K562 (cell line): ENCODE data around the gene PPP1R10. TPM values are rescaled to one million over a fixed set of nuclear protein-coding genes. Genes with fewer than 3 reads are reported as not detected.
A peak's percentile ranks its signal among the peaks of the same experiment; 100 is the strongest.

Experiments
- microRNA counts: library from miRNA; unstranded; fragments of <30 nt; microRNA quantifications from one replicate; lab custom pipeline; 2016
- microRNA-seq: library from miRNA; unstranded; fragments of <30 nt; microRNA quantifications from one replicate; pipeline ENCODE4, GENCODE V29; 2018; ENCODE audit warnings: borderline microRNAs expressed
- polyA plus RNA-seq, 8 experiments: library from polyadenylated mRNA; depleted of rRNA in 4 of 8; stranded (reverse) in 5 of 8; unstranded in 3 of 8; fragments of >200 nt; fragmentation: Nextera tagmentation in 2 of 8; fragmentation: Illumina TruSeq in 1 of 8; extraction: Ambion mirVana in 2 of 8; extraction: Trizol in 1 of 8; gene quantifications; 2 replicates each; pipeline versions ENCODE4 v1.2.1 to v1.2.3, GENCODE V29; 2011 to 2014; ENCODE audit warnings: inconsistent platforms in 1 of 8, missing spikeins in 1 of 8
- small RNA-seq: library from RNA; depleted of rRNA; stranded (forward); fragments of <200 nt; gene quantifications from one replicate; pipeline ENCODE3, GENCODE V24; 2014
- total RNA-seq, 7 experiments: library from RNA; depleted of rRNA in 6 of 7; stranded (reverse); fragments of >200 nt in 6 of 7; fragmentation: Illumina TruSeq in 2 of 7; extraction: Trizol in 2 of 7; gene quantifications; 2 replicates each; pipeline versions ENCODE4 v1.2.1 to v1.2.3, GENCODE V29; 2011 to 2021; ENCODE audit warnings: low replicate concordance in 1 of 7

PPP1R10 gene
- total and polyA plus RNA-seq, 9 of the 15 experiments (the other 6 are each of a cell fraction or from before 2014, with no cell fraction given): 14.1 to 65.5 (median 32.6) TPM

MicroRNAs within 50 kb of the gene (microRNA counts, 767-probe panel; counts per million panel counts)
- microRNA hsa-miR-877-5p (lab: Ali Mortazavi, UCI): not detected

Small RNA genes lying within 50 kb of the gene (microRNA-seq; reads per million reads assigned to microRNA genes)
- gene MIR877: 35.3 reads per million, percentile 72 among the genes with 10 or more reads in this experiment

Small RNA genes lying within 50 kb of the gene (small RNA-seq; reads per million reads assigned to genes)
- gene MIR877: 12.0 reads per million, percentile 96 among the genes with 10 or more reads in this experiment

Other genes starting within 250 kb of the PPP1R10 start
Only the 7 nearest of the 14 such genes appear.
- gene GNL1, start 60.8 kb downstream of the PPP1R10 start, total RNA-seq (2014; rRNA removed): 51.6 and 92.3 TPM in 2 replicates
- gene GNL1, start 60.8 kb downstream of the PPP1R10 start, total RNA-seq (2014; rRNA removed; fragmentation: Illumina TruSeq; extraction: Trizol): 53.9 and 57.0 TPM in 2 replicates
- gene GNL1, start 60.8 kb downstream of the PPP1R10 start, total RNA-seq (2015; rRNA removed; fragmentation: Illumina TruSeq; extraction: Trizol): 53.1 and 58.0 TPM in 2 replicates
- gene GNL1, start 60.8 kb downstream of the PPP1R10 start, total RNA-seq (2021): 96.7 and 112 TPM in 2 replicates
- gene GNL1, start 60.8 kb downstream of the PPP1R10 start, polyA plus RNA-seq (2011; rRNA removed): 59.6 and 77.7 TPM in 2 replicates
- gene GNL1, start 60.8 kb downstream of the PPP1R10 start, polyA plus RNA-seq (2014; fragmentation: Illumina TruSeq; extraction: Trizol): 70.6 and 95.1 TPM in 2 replicates
- gene GNL1, start 60.8 kb downstream of the PPP1R10 start, polyA plus RNA-seq (2014; fragmentation: Nextera tagmentation; extraction: Ambion mirVana): 1 to 10 TPM in 1 of 2 experiments, under 1 TPM in 1; 0.73 to 1.3 TPM
- 59.5 and 72.0 TPM in 2 replicates for gene GNL1, start 60.8 kb downstream of the PPP1R10 start, polyA plus RNA-seq (2014; rRNA removed)
- gene PRR3, start 59.9 kb downstream of the PPP1R10 start, total RNA-seq (2014; rRNA removed): 25.3 and 27.7 TPM in 2 replicates
- 22.5 and 23.5 TPM in 2 replicates for gene PRR3, start 59.9 kb downstream of the PPP1R10 start, total RNA-seq (2014; rRNA removed; fragmentation: Illumina TruSeq; extraction: Trizol)
- 31.9 and 33.6 TPM in 2 replicates for gene PRR3, start 59.9 kb downstream of the PPP1R10 start, total RNA-seq (2015; rRNA removed; fragmentation: Illumina TruSeq; extraction: Trizol)
- 28.8 and 31.4 TPM in 2 replicates for gene PRR3, start 59.9 kb downstream of the PPP1R10 start, total RNA-seq (2021)
- 38.6 and 44.3 TPM in 2 replicates for gene PRR3, start 59.9 kb downstream of the PPP1R10 start, polyA plus RNA-seq (2011; rRNA removed)
- gene PRR3, start 59.9 kb downstream of the PPP1R10 start, polyA plus RNA-seq (2014; fragmentation: Illumina TruSeq; extraction: Trizol): 52.2 and 59.6 TPM in 2 replicates
- gene PRR3, start 59.9 kb downstream of the PPP1R10 start, polyA plus RNA-seq (2014; fragmentation: Nextera tagmentation; extraction: Ambion mirVana): 10 to 100 TPM; 23.9 to 26.6 TPM
- gene PRR3, start 59.9 kb downstream of the PPP1R10 start, polyA plus RNA-seq (2014; rRNA removed): 34.6 and 38.0 TPM in 2 replicates
- gene ABCF1, start 45.8 kb downstream of the PPP1R10 start, total RNA-seq (2014; rRNA removed): 149 and 166 TPM in 2 replicates
- gene ABCF1, start 45.8 kb downstream of the PPP1R10 start, total RNA-seq (2014; rRNA removed; fragmentation: Illumina TruSeq; extraction: Trizol): 102 and 114 TPM in 2 replicates
- 137 and 138 TPM in 2 replicates for gene ABCF1, start 45.8 kb downstream of the PPP1R10 start, total RNA-seq (2015; rRNA removed; fragmentation: Illumina TruSeq; extraction: Trizol)
- gene ABCF1, start 45.8 kb downstream of the PPP1R10 start, total RNA-seq (2021): 120 and 138 TPM in 2 replicates
- gene ABCF1, start 45.8 kb downstream of the PPP1R10 start, polyA plus RNA-seq (2011; rRNA removed): 47.4 and 53.0 TPM in 2 replicates
- gene ABCF1, start 45.8 kb downstream of the PPP1R10 start, polyA plus RNA-seq (2014; fragmentation: Illumina TruSeq; extraction: Trizol): 193 and 194 TPM in 2 replicates
- gene ABCF1, start 45.8 kb downstream of the PPP1R10 start, polyA plus RNA-seq (2014; fragmentation: Nextera tagmentation; extraction: Ambion mirVana): 10 to 100 TPM; 41.6 to 43.5 TPM
- gene ABCF1, start 45.8 kb downstream of the PPP1R10 start, polyA plus RNA-seq (2014; rRNA removed): 91.6 and 95.4 TPM in 2 replicates
- 134 and 143 TPM in 2 replicates for gene MRPS18B, start 597 bp upstream of the PPP1R10 start, total RNA-seq (2014; rRNA removed)
- 159 TPM in 2 replicates for gene MRPS18B, start 597 bp upstream of the PPP1R10 start, total RNA-seq (2014; rRNA removed; fragmentation: Illumina TruSeq; extraction: Trizol)
- gene MRPS18B, start 597 bp upstream of the PPP1R10 start, total RNA-seq (2015; rRNA removed; fragmentation: Illumina TruSeq; extraction: Trizol): 144 and 146 TPM in 2 replicates
- 125 and 132 TPM in 2 replicates for gene MRPS18B, start 597 bp upstream of the PPP1R10 start, total RNA-seq (2021)
- gene MRPS18B, start 597 bp upstream of the PPP1R10 start, polyA plus RNA-seq (2011; rRNA removed): 177 and 178 TPM in 2 replicates
- 285 and 292 TPM in 2 replicates for gene MRPS18B, start 597 bp upstream of the PPP1R10 start, polyA plus RNA-seq (2014; fragmentation: Illumina TruSeq; extraction: Trizol)
- 100 to 1,000 TPM; 331 to 383 TPM for gene MRPS18B, start 597 bp upstream of the PPP1R10 start, polyA plus RNA-seq (2014; fragmentation: Nextera tagmentation; extraction: Ambion mirVana)
- 180 and 270 TPM in 2 replicates for gene MRPS18B, start 597 bp upstream of the PPP1R10 start, polyA plus RNA-seq (2014; rRNA removed)
- gene ATAT1, start 9.6 kb upstream of the PPP1R10 start, total RNA-seq (2014; rRNA removed): 1.00 and 2.9 TPM in 2 replicates
- 1.5 and 1.7 TPM in 2 replicates for gene ATAT1, start 9.6 kb upstream of the PPP1R10 start, total RNA-seq (2014; rRNA removed; fragmentation: Illumina TruSeq; extraction: Trizol)
- gene ATAT1, start 9.6 kb upstream of the PPP1R10 start, total RNA-seq (2015; rRNA removed; fragmentation: Illumina TruSeq; extraction: Trizol): 1.6 and 1.7 TPM in 2 replicates
- 3.7 and 4.1 TPM in 2 replicates for gene ATAT1, start 9.6 kb upstream of the PPP1R10 start, total RNA-seq (2021)
- 4.2 and 7.4 TPM in 2 replicates for gene ATAT1, start 9.6 kb upstream of the PPP1R10 start, polyA plus RNA-seq (2011; rRNA removed)
- 4.3 and 5.8 TPM in 2 replicates for gene ATAT1, start 9.6 kb upstream of the PPP1R10 start, polyA plus RNA-seq (2014; fragmentation: Illumina TruSeq; extraction: Trizol)
- under 1 TPM; 0.65 to 0.71 TPM for gene ATAT1, start 9.6 kb upstream of the PPP1R10 start, polyA plus RNA-seq (2014; fragmentation: Nextera tagmentation; extraction: Ambion mirVana)
- gene ATAT1, start 9.6 kb upstream of the PPP1R10 start, polyA plus RNA-seq (2014; rRNA removed): 4.9 and 5.1 TPM in 2 replicates
- gene C6orf136, start 29.9 kb upstream of the PPP1R10 start, total RNA-seq (2014; rRNA removed): 16.9 and 26.8 TPM in 2 replicates
- 14.1 and 14.5 TPM in 2 replicates for gene C6orf136, start 29.9 kb upstream of the PPP1R10 start, total RNA-seq (2014; rRNA removed; fragmentation: Illumina TruSeq; extraction: Trizol)
- gene C6orf136, start 29.9 kb upstream of the PPP1R10 start, total RNA-seq (2015; rRNA removed; fragmentation: Illumina TruSeq; extraction: Trizol): 15.6 and 19.0 TPM in 2 replicates
- 55.0 and 63.1 TPM in 2 replicates for gene C6orf136, start 29.9 kb upstream of the PPP1R10 start, total RNA-seq (2021)
- gene C6orf136, start 29.9 kb upstream of the PPP1R10 start, polyA plus RNA-seq (2011; rRNA removed): 16.2 and 35.4 TPM in 2 replicates
- 50.3 and 54.6 TPM in 2 replicates for gene C6orf136, start 29.9 kb upstream of the PPP1R10 start, polyA plus RNA-seq (2014; fragmentation: Illumina TruSeq; extraction: Trizol)
- gene C6orf136, start 29.9 kb upstream of the PPP1R10 start, polyA plus RNA-seq (2014; fragmentation: Nextera tagmentation; extraction: Ambion mirVana): 10 to 100 TPM; 18.4 to 18.5 TPM
- 34.7 and 43.6 TPM in 2 replicates for gene C6orf136, start 29.9 kb upstream of the PPP1R10 start, polyA plus RNA-seq (2014; rRNA removed)
- gene DHX16, start 55.8 kb upstream of the PPP1R10 start, total RNA-seq (2014; rRNA removed): 57.7 and 62.8 TPM in 2 replicates
- 45.2 and 45.3 TPM in 2 replicates for gene DHX16, start 55.8 kb upstream of the PPP1R10 start, total RNA-seq (2014; rRNA removed; fragmentation: Illumina TruSeq; extraction: Trizol)
- 60.2 and 65.1 TPM in 2 replicates for gene DHX16, start 55.8 kb upstream of the PPP1R10 start, total RNA-seq (2015; rRNA removed; fragmentation: Illumina TruSeq; extraction: Trizol)
- gene DHX16, start 55.8 kb upstream of the PPP1R10 start, total RNA-seq (2021): 42.7 and 47.5 TPM in 2 replicates
- gene DHX16, start 55.8 kb upstream of the PPP1R10 start, polyA plus RNA-seq (2011; rRNA removed): 41.5 and 57.4 TPM in 2 replicates
- gene DHX16, start 55.8 kb upstream of the PPP1R10 start, polyA plus RNA-seq (2014; fragmentation: Illumina TruSeq; extraction: Trizol): 65.1 and 66.1 TPM in 2 replicates
- gene DHX16, start 55.8 kb upstream of the PPP1R10 start, polyA plus RNA-seq (2014; fragmentation: Nextera tagmentation; extraction: Ambion mirVana): 10 to 100 TPM; 14.6 to 15.3 TPM
- gene DHX16, start 55.8 kb upstream of the PPP1R10 start, polyA plus RNA-seq (2014; rRNA removed): 47.9 and 57.3 TPM in 2 replicates